Endothelial cell of umbilical vein (primary cell): ENCODE results near the gene CAV1. TPM values are rescaled to one million over a fixed set of nuclear protein-coding genes. Genes with fewer than 3 reads are reported as not detected.

ENCODE experiments used
- BruUV-seq: library from RNA; stranded (reverse); fragments of 400-500 nt; replicated peaks from 2 replicates; lab custom pipeline; 2021; lab: Mats Ljungman, UMichigan
- CTCF ChIA-PET: fragments of 300-600, 350-600 bp; sonication (Branson Sonifier 250); formaldehyde crosslinking; loops from one replicate; lab custom pipeline; 2021; ENCODE audit warnings: antibody characterized with exemption, inconsistent platforms; lab: Charles Lee
- POLR2A ChIA-PET: fragments of 300-600, 350-600 bp; sonication (Branson Sonifier 250); formaldehyde crosslinking; loops from one replicate; lab custom pipeline; 2021; ENCODE audit warnings: antibody characterized with exemption, inconsistent platforms; lab: Charles Lee
- DNase-seq: peaks from one replicate; pipeline ENCODE4 v3.0.0-alpha.2; 2011; ENCODE audit warnings: low read depth, low spot score
- FAIRE-seq: peaks from 2 replicates; lab custom pipeline; 2011; peaks lifted over from hg19 to GRCh38; lab: Jason Lieb, UNC
- H2AFZ ChIP-seq: 2 replicates; pipeline ENCODE4 v1.6.0; 2012; ENCODE audit warnings: low read depth, low read length, control low read depth, inconsistent platforms
- H3K27ac ChIP-seq: 2 replicates; pipeline ENCODE4 v1.5.1; 2011; ENCODE audit warnings: low read depth, mild to moderate bottlenecking, control low read depth, low read length, moderate library complexity; ENCODE audit not compliant: insufficient read depth
- H3K27me3 ChIP-seq, 2 experiments: 2 replicates each; pipeline versions ENCODE4 v1.6.0 to v1.6.1; 2011; ENCODE audit warnings: low read length in 2 of 2, mixed read lengths in 1 of 2; ENCODE audit not compliant: control insufficient read depth in 2 of 2, insufficient read depth in 2 of 2
- H3K36me3 ChIP-seq, 2 experiments: 2 replicates in 1 of 2; 3 replicates in 1 of 2; pipeline ENCODE4 v1.5.1; 2011; ENCODE audit warnings: low read length in 2 of 2, mild to moderate bottlenecking in 1 of 2, moderate library complexity in 1 of 2; ENCODE audit not compliant: control insufficient read depth in 2 of 2, insufficient read depth in 2 of 2; ENCODE audit errors: extremely low read depth in 1 of 2
- H3K4me1 ChIP-seq: 3 replicates; pipeline ENCODE4 v1.5.1; 2011; ENCODE audit warnings: mild to moderate bottlenecking, low read length; ENCODE audit not compliant: control insufficient read depth, insufficient read depth; ENCODE audit errors: extremely low read depth
- H3K4me2 ChIP-seq: 2 replicates; pipeline ENCODE4 v1.6.1; 2011; ENCODE audit warnings: low read length, control low read depth, mixed read lengths; ENCODE audit not compliant: insufficient read depth
- H3K4me3 ChIP-seq, 3 experiments: fragments of 200-600 bp in 1 of 3; sonication (generic), shearing (Covaris generic) in 1 of 3; replicated peaks in 1 of 3; 2 replicates each; pipeline ENCODE4 v1.5.1; 2011 to 2016; ENCODE audit warnings: control low read depth in 3 of 3, low read length in 3 of 3, mild to moderate bottlenecking in 2 of 3, inconsistent platforms in 1 of 3, low read depth in 1 of 3, moderate library complexity in 1 of 3; ENCODE audit not compliant: insufficient read depth in 1 of 3
- H3K79me2 ChIP-seq: 2 replicates; pipeline ENCODE4 v1.6.0; 2012; ENCODE audit warnings: low read length, inconsistent platforms; ENCODE audit not compliant: control insufficient read depth, insufficient read depth
- H3K9ac ChIP-seq: replicated peaks from 2 replicates; pipeline ENCODE3; 2011; ENCODE audit warnings: low read length, control low read depth; ENCODE audit not compliant: insufficient read depth; ENCODE audit errors: extremely low read depth
- H3K9me1 ChIP-seq: replicated peaks from 3 replicates; pipeline ENCODE4 v1.6.0; 2011; ENCODE audit warnings: mild to moderate bottlenecking, low read length; ENCODE audit not compliant: control insufficient read depth, insufficient read depth; ENCODE audit errors: extremely low read depth
- H3K9me3 ChIP-seq: replicated peaks from 2 replicates; pipeline ENCODE4 v1.5.1; 2012; ENCODE audit warnings: low read length, inconsistent platforms; ENCODE audit not compliant: control insufficient read depth, insufficient read depth
- H4K20me1 ChIP-seq: replicated peaks from 2 replicates; pipeline ENCODE3; 2011; ENCODE audit warnings: mild to moderate bottlenecking, low read length; ENCODE audit not compliant: control insufficient read depth, insufficient read depth; ENCODE audit errors: extremely low read depth
- CTCF ChIP-seq, 2 donors: IDR thresholded peaks; 1 replicate in 1 of 2; 2 replicates in 1 of 2; pipeline ENCODE4 v1.5.1; 2011; ENCODE audit warnings: low read length in 2 of 2, mild to moderate bottlenecking in 2 of 2, moderate library complexity in 2 of 2, control low read depth in 1 of 2, inconsistent platforms in 1 of 2, low read depth in 1 of 2; ENCODE audit not compliant: insufficient read depth in 1 of 2; ENCODE audit errors: extremely low read depth in 1 of 2
- EZH2 ChIP-seq: IDR thresholded peaks from 2 replicates; pipeline ENCODE4 v1.6.1; 2012; ENCODE audit warnings: borderline replicate concordance, low read depth, mild to moderate bottlenecking, moderate library complexity, low read length, inconsistent platforms; ENCODE audit not compliant: severe bottlenecking
- FOS ChIP-seq: IDR thresholded peaks from 2 replicates; pipeline ENCODE4 v1.6.1; 2011; ENCODE audit warnings: mild to moderate bottlenecking, low read length, moderate library complexity, borderline replicate concordance; ENCODE audit not compliant: insufficient read depth
- GATA2 ChIP-seq: IDR thresholded peaks from 2 replicates; pipeline ENCODE4 v1.7.0; 2011; ENCODE audit warnings: low read depth, mild to moderate bottlenecking, moderate library complexity, mixed read lengths, low read length; ENCODE audit not compliant: insufficient read length, insufficient read depth
- JUN ChIP-seq: IDR thresholded peaks from 2 replicates; pipeline ENCODE4 v1.6.1; 2011; ENCODE audit warnings: borderline replicate concordance, low read depth; ENCODE audit not compliant: insufficient read length, insufficient read depth
- MAX ChIP-seq: IDR thresholded peaks from 2 replicates; pipeline ENCODE4 v1.6.1; 2011; ENCODE audit not compliant: insufficient read depth, insufficient read length
- MYC ChIP-seq: IDR thresholded peaks from one replicate; pipeline ENCODE4 v1.6.1; 2011; ENCODE audit warnings: mild to moderate bottlenecking, low read depth, low read length
- POLR2A ChIP-seq: IDR thresholded peaks from 2 replicates; pipeline ENCODE4 v1.6.1; 2012; ENCODE audit warnings: low read depth, mild to moderate bottlenecking, control low read depth, low read length
- POLR2AphosphoS5 ChIP-seq: IDR thresholded peaks from 2 replicates; pipeline ENCODE4 v1.6.1; 2012; ENCODE audit warnings: low read depth, mild to moderate bottlenecking, control low read depth, low read length, moderate library complexity; ENCODE audit not compliant: insufficient read depth
- dilution Hi-C: fragments of 300-500 bp; cut with MboI; formaldehyde crosslinking; loops from one replicate; pipeline ENCODE4 v1.15.0; 2019; ENCODE audit warnings: low sequenced_read_pairs; ENCODE audit not compliant: extremely low pct_ligation_motif_present
- intact Hi-C: fragments of 100-400 bp; cut with micrococcal nuclease; formaldehyde crosslinking; loops from one replicate; pipeline ENCODE4 v1.10.0; 2022
- polyA plus RNA-seq, 4 experiments: library from polyadenylated mRNA; depleted of rRNA in 3 of 4; stranded (reverse) in 3 of 4; unstranded in 1 of 4; fragments of >200 nt; gene quantifications; 2 replicates each; pipeline versions ENCODE4 v1.2.1 to v1.2.3, GENCODE V29; 2011 to 2012; ENCODE audit warnings: missing spikeins in 1 of 4
- total RNA-seq: library from RNA; stranded (reverse); gene quantifications from 2 replicates; pipeline ENCODE4 v1.2.3, GENCODE V29; 2021

The CAV1 gene
- total and polyA plus RNA-seq, 2 donors (not counting 3 experiments of a cell fraction or from before 2014, with no cell fraction given) = 1,483 to 3,129 TPM

DNA sequence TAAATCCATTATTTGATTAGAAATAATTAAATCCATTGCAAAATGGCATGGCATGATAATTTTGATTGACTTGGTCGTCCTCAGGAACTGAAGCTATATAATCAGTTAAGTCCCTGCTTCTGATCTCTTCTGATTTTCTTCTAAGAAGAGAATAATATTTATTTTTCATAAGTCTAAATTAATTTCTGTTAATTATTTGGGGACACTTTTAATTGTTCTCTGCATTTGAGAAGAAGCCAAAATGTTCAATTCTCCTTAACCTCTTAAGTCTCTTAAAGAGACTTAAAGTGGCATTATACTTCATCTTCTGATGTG lies 67.2 kb downstream of the CAV1 start:
- Histone ChIP-seq H3K27ac (peak overlapping the region; percentile 57), H3K4me2 (peak overlapping the region; percentile 92), H3K36me3 (no peaks in the 10 kb centered on the region), H3K9me1 (no peaks in the 10 kb centered on the region), H3K4me3 (peak overlapping the region in 2 of 3 experiments; percentile 18 to 46), H3K79me2 (no peaks in the 10 kb centered on the region), H3K4me1 (peaks cover 42% of the 10 kb centered on the region), H3K27me3 (no peaks in the 10 kb centered on the region), H3K9me3 (no peaks in the 10 kb centered on the region), H2AFZ (peak overlapping the region; percentile 95), H3K9ac (peak overlapping the region; percentile 73), H4K20me1 (no peaks in the 10 kb centered on the region)
- intact Hi-C loops (loop anchor here (1.0 to 5.0 kb wide), 9 partner anchors 24 to 419 kb away; partner anchors contain the start of genes CAPZA2 and MET), dilution Hi-C loops (no loop called here)
- ChIA-PET CTCF (interaction anchor here (0.6 to 5.4 kb wide), 70 partner anchors 10 to 793 kb away, joined by 3 to 137 read pairs (median 5); partner anchors contain the start of gene MET), POLR2A (interaction anchor here (1.3 kb wide), 1 partner anchor 23 kb away, joined by 3 read pairs; no protein-coding TSS in a partner anchor)
- FAIRE-seq = no peak
- no peak for DNase-seq
- TF ChIP-seq MAX (no peak), CTCF (IDR thresholded peaks at IDR 0.05; ENCODE audit: extremely low read depth in 1 of 2, insufficient read depth in 1 of 2, low read depth in 1 of 2, low read length in 2 of 2) (no peak), POLR2A (no peak), FOS (no peak), GATA2 (no peak), POLR2AphosphoS5 (no peak), MYC (no peak), EZH2 (no peak), JUN (no peak)
- no TSS peak for BruUV-seq
